Neural crest cell (in vitro differentiated cells): Measurements from ENCODE around the gene NKX2-1. TPM values are rescaled to one million over a fixed set of nuclear protein-coding genes. Genes with fewer than 3 reads are reported as not detected.
"Not testable (repeated sequence)": the region's sequence is repeated elsewhere in the genome, so short reads cannot be mapped to it uniquely, and the experiment has no call there.

Experiments
- DNase-seq: peaks from one replicate; pipeline ENCODE4 v3.0.0; 2021; ENCODE audit warnings: low read depth, mixed read lengths, low spot score
- H3K27ac Mint-ChIP-seq: one replicate; pipeline ENCODE4 v1.8.0; 2021; ENCODE audit warnings: mild to moderate bottlenecking, mixed read lengths; ENCODE audit not compliant: unreplicated experiment
- H3K27me3 Mint-ChIP-seq: 2 replicates; pipeline ENCODE4 v1.8.0; 2021; ENCODE audit warnings: low read depth, mild to moderate bottlenecking, mixed read lengths
- H3K36me3 Mint-ChIP-seq: 2 replicates; pipeline ENCODE4 v1.8.0; 2021; ENCODE audit warnings: low read depth, mild to moderate bottlenecking, mixed read lengths
- H3K4me1 Mint-ChIP-seq: 2 replicates; pipeline ENCODE4 v1.8.0; 2021; ENCODE audit warnings: mixed read lengths
- H3K4me3 Mint-ChIP-seq: one replicate; pipeline ENCODE4 v1.8.0; 2021; ENCODE audit warnings: mild to moderate bottlenecking, mixed read lengths
- H3K9me3 Mint-ChIP-seq: 2 replicates; pipeline ENCODE4 v1.8.0; 2021; ENCODE audit warnings: mixed read lengths
- CTCF ChIP-seq: fragments of 200-600 bp; sonication (generic); conservative IDR thresholded peaks from 2 replicates; pipeline ENCODE4 v1.5.0; 2021; ENCODE audit warnings: antibody characterized with exemption, mild to moderate bottlenecking
- long read RNA-seq: library from polyadenylated mRNA; unstranded; transcript quantifications from one replicate; pipeline ENCODE4 v2.0.0, GENCODE V29; 2020
- total RNA-seq: library from RNA; stranded (reverse); gene quantifications from 2 replicates; pipeline ENCODE4 v1.2.1, GENCODE V29; 2021

NKX2-1 gene
- not detected in 2 replicates for total RNA-seq
- long read RNA-seq = 0 reads

- DNase-seq = peak; percentile 7
- no peak for TF ChIP-seq CTCF
- peaks cover 98% of the 10 kb centered on the region for H3K27me3 Mint-ChIP-seq
- no peaks in the 10 kb centered on the region for H3K9me3 Mint-ChIP-seq
- no peak within 1 kb of the TSS for H3K4me3 Mint-ChIP-seq
- peaks cover 5% of the 10 kb centered on the region for H3K4me1 Mint-ChIP-seq
- H3K27ac Mint-ChIP-seq = no peak within 1 kb of the TSS
- peaks cover 3% of the 10 kb centered on the region for H3K36me3 Mint-ChIP-seq
Observed at GRCh38 chr14:36519431-36520321, at the start of gene NKX2-1. NKX2-1 (minus strand) TSS chr14:36520232; CDS start chr14:36520129, 103 bp downstream.

- H3K27me3 Mint-ChIP-seq = peaks cover 72% of the 10 kb centered on the region
- H3K4me1 Mint-ChIP-seq = no peaks in the 10 kb centered on the region
- no peaks in the 10 kb centered on the region for H3K9me3 Mint-ChIP-seq
- H3K27ac Mint-ChIP-seq = no peak overlapping the region
- peak; percentile 20 for DNase-seq
- peak; percentile 76 for TF ChIP-seq CTCF
- no peaks in the 10 kb centered on the region for H3K36me3 Mint-ChIP-seq
- no peak overlapping the region for H3K4me3 Mint-ChIP-seq
Observed at GRCh38 chr14:36556811-36557433, 36.9 kb upstream of the NKX2-1 start.

GRCh38 chr14:36555998-36556743 lies 36.1 kb upstream of the NKX2-1 start:
- Mint-ChIP-seq H3K36me3 (no peaks in the 10 kb centered on the region), H3K27me3 (peaks cover 68% of the 10 kb centered on the region), H3K27ac (no peak overlapping the region), H3K4me3 (no peak overlapping the region), H3K4me1 (no peaks in the 10 kb centered on the region), H3K9me3 (no peaks in the 10 kb centered on the region)
- no peak for DNase-seq
- TF ChIP-seq CTCF = no peak

- peak; percentile 81 for TF ChIP-seq CTCF
- no peaks in the 10 kb centered on the region for H3K9me3 Mint-ChIP-seq
- peaks cover 58% of the 10 kb centered on the region for H3K27me3 Mint-ChIP-seq
- no peaks in the 10 kb centered on the region for H3K36me3 Mint-ChIP-seq
- no peak for DNase-seq
- no peaks in the 10 kb centered on the region for H3K4me1 Mint-ChIP-seq
- no peak overlapping the region for H3K4me3 Mint-ChIP-seq
- H3K27ac Mint-ChIP-seq = no peak overlapping the region
Observed at GRCh38 chr14:36553656-36554260, 33.7 kb upstream of the NKX2-1 start.

GRCh38 chr14:36550899-36551298 lies 30.9 kb upstream of the NKX2-1 start:
- Mint-ChIP-seq H3K27ac (no peak overlapping the region), H3K4me1 (no peaks in the 10 kb centered on the region), H3K9me3 (no peaks in the 10 kb centered on the region), H3K36me3 (no peaks in the 10 kb centered on the region), H3K4me3 (no peak overlapping the region), H3K27me3 (peaks cover 61% of the 10 kb centered on the region)
- TF ChIP-seq CTCF = no peak
- no peak for DNase-seq

GRCh38 chr14:36544280-36544679 lies 24.2 kb upstream of the NKX2-1 start:
- not testable (repeated sequence) for H3K4me1 Mint-ChIP-seq, H3K36me3 Mint-ChIP-seq, H3K9me3 Mint-ChIP-seq, DNase-seq, H3K27ac Mint-ChIP-seq, H3K4me3 Mint-ChIP-seq
- H3K27me3 Mint-ChIP-seq = peaks cover 79% of the 10 kb centered on the region
